Smooth muscle cell of the pulmonary artery (primary cell): ENCODE results near the gene MYH14. TPM values are rescaled to one million over a fixed set of nuclear protein-coding genes. Genes with fewer than 3 reads are reported as not detected.

Source experiments
- total RNA-seq: library from RNA; depleted of rRNA; stranded (reverse); fragments of >200 nt; gene quantifications from 2 replicates; pipeline ENCODE4 v1.2.3, GENCODE V29; 2014

MYH14 gene
- 0.03 and 0.13 TPM in 2 replicates for total RNA-seq

DNA sequence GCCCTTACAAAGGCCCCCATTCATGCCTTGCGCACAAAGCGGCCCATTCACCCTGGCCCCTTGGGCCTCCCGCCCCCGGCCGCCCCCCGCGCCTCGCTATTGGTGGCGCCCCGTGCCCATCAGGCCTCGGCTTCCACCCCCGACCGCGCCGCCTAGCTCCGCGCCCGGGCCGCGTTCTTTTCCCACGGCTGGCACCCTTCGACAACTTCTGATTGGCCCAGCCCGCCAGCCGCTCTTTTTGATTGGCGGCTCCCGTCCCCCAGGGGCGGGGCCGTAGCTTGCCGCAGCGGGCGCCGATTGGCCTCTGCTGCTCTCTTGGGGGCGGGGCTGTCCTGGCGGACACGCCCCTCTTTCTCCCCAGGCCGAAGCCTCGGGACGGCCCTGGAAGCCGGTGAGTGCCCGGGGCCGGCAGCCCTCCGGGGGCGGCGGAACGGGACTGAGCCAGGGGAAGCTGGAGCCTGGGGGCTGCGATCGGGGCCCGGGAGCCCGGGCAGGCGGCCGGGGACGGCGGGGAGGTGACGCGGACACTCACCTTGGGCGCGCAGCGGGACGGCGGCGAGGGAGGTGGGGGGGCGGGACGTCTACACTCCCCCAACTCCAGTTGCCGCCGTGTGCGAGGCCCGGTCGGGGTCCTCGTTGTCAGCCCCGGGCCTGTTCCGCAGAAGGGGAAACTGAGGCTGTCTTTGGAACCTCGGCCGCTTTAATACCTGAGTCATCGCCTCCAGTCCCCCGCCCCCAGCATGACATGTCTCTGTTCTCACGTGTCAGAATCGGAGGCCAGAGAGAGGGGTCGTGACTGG lies at the start of gene MYH14:
Gene MYH14, plus strand, starts transcription at position 342 of the 800 bp plus-strand sequence. CDS start 6,744 bp downstream, outside the sequence.

DNA sequence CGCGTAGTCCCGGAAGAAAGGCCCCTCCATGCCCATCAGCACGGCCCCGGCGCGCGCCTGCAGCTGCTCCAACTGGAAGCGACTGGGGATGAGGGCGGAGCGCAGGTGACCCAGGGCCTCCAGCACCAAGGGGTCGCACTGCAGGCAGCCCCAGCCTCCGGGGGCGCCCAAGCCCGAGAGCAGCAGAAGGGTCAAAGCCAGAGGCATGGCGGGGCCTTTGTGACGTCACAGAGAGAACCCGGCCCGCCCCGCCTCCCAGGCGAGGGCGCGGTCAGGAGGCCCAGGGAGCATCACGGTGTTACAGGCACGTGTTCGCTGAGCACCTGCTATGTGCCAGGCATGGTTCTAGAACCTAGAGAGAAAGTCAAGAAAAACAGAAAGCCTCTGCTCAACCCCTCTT lies 40.4 kb upstream of the MYH14 start, which contains the start of gene IZUMO2:
Gene IZUMO2, minus strand, starts transcription at position 294 of the 400 bp plus-strand sequence. Its CDS starts 87 bp downstream, at position 207.

DNA sequence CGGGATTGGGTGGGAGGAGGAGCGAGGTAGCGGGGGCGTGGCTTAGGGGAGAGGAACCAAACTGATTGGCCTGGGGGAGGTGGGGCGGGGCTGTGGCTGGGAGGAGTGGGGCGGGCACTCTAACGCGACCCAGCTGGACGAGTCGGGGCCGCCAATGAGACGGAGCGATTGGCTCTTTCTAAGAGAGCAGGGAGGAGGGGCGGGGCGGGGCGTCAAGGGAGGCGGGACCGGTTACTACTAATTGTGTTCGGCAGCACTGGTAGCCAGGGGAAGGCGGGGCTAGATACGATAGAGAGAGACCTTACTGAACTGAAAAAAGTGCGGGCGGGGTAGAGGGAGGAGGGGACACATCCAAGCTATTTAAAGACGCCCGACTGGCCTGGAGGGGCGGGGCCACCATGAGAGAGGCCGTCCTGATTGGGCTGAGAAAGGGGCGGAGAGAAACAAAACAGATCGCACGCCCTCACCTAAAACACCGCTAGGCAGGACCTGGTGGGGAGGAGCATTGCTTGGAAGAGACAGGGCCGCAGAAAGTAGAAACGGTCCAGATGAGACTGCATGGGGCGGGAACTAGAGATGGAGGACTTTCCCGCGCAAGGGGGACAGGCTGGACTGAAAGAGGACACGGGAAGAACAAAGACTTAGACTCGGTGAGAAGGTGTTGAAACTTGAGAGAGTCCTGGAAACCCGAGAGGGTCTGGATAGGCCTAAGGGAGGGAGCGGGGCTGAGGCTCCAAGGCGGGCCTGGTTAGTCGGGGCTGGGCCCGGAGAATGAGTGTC lies 125.9 kb downstream of the MYH14 start, which contains the start of gene KCNC3:
Gene KCNC3, minus strand, starts transcription at position 232 of the 780 bp plus-strand sequence. CDS start 295 bp downstream, outside the sequence.

Other genes starting within 250 kb of the MYH14 start
- not detected in 2 replicates for gene SIGLEC11, start 242.4 kb upstream of the MYH14 start, total RNA-seq
- 20.4 and 22.8 TPM in 2 replicates for gene VRK3, start 178.2 kb upstream of the MYH14 start, total RNA-seq
- 4.9 and 8.5 TPM in 2 replicates for gene ZNF473, start 177.6 kb upstream of the MYH14 start, total RNA-seq
- not detected in 2 replicates for gene IZUMO2, start 40.3 kb upstream of the MYH14 start, total RNA-seq
- 0.46 and 0.53 TPM in 2 replicates for gene KCNC3, start 125.8 kb downstream of the MYH14 start, total RNA-seq
- 0.33 and 0.36 TPM in 2 replicates for gene NAPSA, start 162.0 kb downstream of the MYH14 start, total RNA-seq
- gene NR1H2, start 172.8 kb downstream of the MYH14 start, total RNA-seq = 89.7 and 97.9 TPM in 2 replicates
- gene POLD1, start 180.7 kb downstream of the MYH14 start, total RNA-seq = 18.6 and 24.5 TPM in 2 replicates
- not detected in 2 replicates for gene SPIB, start 215.3 kb downstream of the MYH14 start, total RNA-seq
- gene MYBPC2, start 229.3 kb downstream of the MYH14 start, total RNA-seq = not detected in 2 replicates